Testis (tissue), 2 donors: Measurements from ENCODE around the gene BRMS1.
"Not testable (repeated sequence)": the region's sequence is repeated elsewhere in the genome, so short reads cannot be mapped to it uniquely, and the experiment has no call there.

ENCODE experiments used
- CTCF ChIP-seq, 3 experiments: fragments of 450-650 bp in 2 of 3; fragments of 200-600 bp in 1 of 3; sonication (generic) in 1 of 3; IDR thresholded peaks; one replicate each; pipeline ENCODE4 v1.5.1; 2016 to 2019; ENCODE audit warnings: antibody characterized with exemption in 3 of 3, mild to moderate bottlenecking in 2 of 3, moderate library complexity in 1 of 3
- POLR2A ChIP-seq: fragments of 450-650 bp; IDR thresholded peaks from one replicate; pipeline ENCODE4 v1.6.1; 2017; ENCODE audit warnings: antibody characterized with exemption, mild to moderate bottlenecking, moderate library complexity

GRCh38 chr11:66350560-66351235 lies 5.8 kb upstream of the BRMS1 start:
- not testable (repeated sequence) for TF ChIP-seq POLR2A; CTCF (IDR thresholded peaks at IDR 0.05)
